DOHH2 (cell line): ENCODE results near the gene CNTN4.

Experiments used
- CTCF ChIP-seq: fragments of 200-600 bp; sonication (generic); IDR thresholded peaks from one replicate; pipeline ENCODE4 v1.5.1; 2014; ENCODE audit warnings: antibody characterized with exemption, mild to moderate bottlenecking, low read depth, low read length; ENCODE audit not compliant: poor library complexity, severe bottlenecking
- EZH2phosphoT487 ChIP-seq: fragments of 200-600 bp; sonication (generic); IDR thresholded peaks from 2 replicates; pipeline ENCODE4 v1.6.1; 2017; ENCODE audit warnings: borderline replicate concordance, mild to moderate bottlenecking, antibody characterized with exemption, low read length, moderate library complexity, mixed read lengths

- no peak for TF ChIP-seq EZH2phosphoT487
- no peak for TF ChIP-seq CTCF
Measured at GRCh38 chr3:2317521-2317920, 218.9 kb downstream of the CNTN4 start.
